Mesenchymal stem cell (in vitro differentiated cells and primary cell): ENCODE data around the gene AKAP8L.

ENCODE experiments used
- DNase-seq: peaks from one replicate; pipeline ENCODE4 v3.0.0-alpha.2; 2013
- H2AFZ ChIP-seq: one replicate; pipeline ENCODE4 v1.6.1; 2013; ENCODE audit warnings: low read depth, mild to moderate bottlenecking, control low read depth, inconsistent platforms, low read length, moderate library complexity
- H2AK5ac ChIP-seq: 2 replicates; pipeline ENCODE4 v1.6.1; 2013; ENCODE audit warnings: low read length, moderate library complexity, mild to moderate bottlenecking, inconsistent platforms; ENCODE audit not compliant: severe bottlenecking
- H2BK120ac ChIP-seq: one replicate; pipeline ENCODE4 v1.6.1; 2013; ENCODE audit warnings: low read depth, mild to moderate bottlenecking, inconsistent platforms, low read length, moderate library complexity
- H2BK12ac ChIP-seq, 2 experiments: one replicate each; pipeline ENCODE4 v1.6.1; 2013; ENCODE audit warnings: inconsistent platforms in 2 of 2, low read length in 2 of 2, mild to moderate bottlenecking in 2 of 2, moderate library complexity in 2 of 2, control low read depth in 1 of 2
- H2BK15ac ChIP-seq: one replicate; pipeline ENCODE4 v1.6.1; 2013; ENCODE audit warnings: mild to moderate bottlenecking, low read depth, inconsistent platforms; ENCODE audit not compliant: poor library complexity, severe bottlenecking
- H2BK5ac ChIP-seq: 2 replicates; pipeline ENCODE4 v1.6.1; 2013; ENCODE audit warnings: low read depth, mild to moderate bottlenecking, low read length, control low read depth, inconsistent platforms; ENCODE audit not compliant: poor library complexity, severe bottlenecking
- H3K14ac ChIP-seq, 2 experiments: one replicate each; pipeline ENCODE4 v1.6.1; 2013; ENCODE audit warnings: inconsistent platforms in 2 of 2, low read length in 2 of 2, control low read depth in 1 of 2, mild to moderate bottlenecking in 1 of 2, moderate library complexity in 1 of 2
- H3K18ac ChIP-seq, 2 experiments: one replicate each; pipeline ENCODE4 v1.6.1; 2013; ENCODE audit warnings: inconsistent platforms in 2 of 2, low read length in 2 of 2, control low read depth in 1 of 2, low read depth in 1 of 2, mild to moderate bottlenecking in 1 of 2
- H3K23ac ChIP-seq, 2 experiments: one replicate each; pipeline ENCODE4 v1.6.1; 2013; ENCODE audit warnings: inconsistent platforms in 2 of 2, low read length in 2 of 2, mild to moderate bottlenecking in 2 of 2, moderate library complexity in 2 of 2, control low read depth in 1 of 2
- H3K27ac ChIP-seq: 2 replicates; pipeline ENCODE4 v1.5.1; 2013; ENCODE audit warnings: mild to moderate bottlenecking, moderate library complexity, low read length, control low read depth, inconsistent platforms; ENCODE audit not compliant: poor library complexity, severe bottlenecking
- H3K27me3 ChIP-seq, 2 experiments: 2 replicates each; pipeline versions ENCODE4 v1.6.1 to v1.7.0; 2013; ENCODE audit warnings: low read length in 2 of 2, mild to moderate bottlenecking in 2 of 2, moderate library complexity in 2 of 2, control low read depth in 1 of 2, inconsistent platforms in 1 of 2; ENCODE audit not compliant: control insufficient read depth in 1 of 2, insufficient read depth in 1 of 2
- H3K36me3 ChIP-seq, 2 experiments: 2 replicates each; pipeline versions ENCODE4 v1.6.1 to v1.7.0; 2013; ENCODE audit warnings: low read length in 2 of 2, control low read depth in 1 of 2, inconsistent platforms in 1 of 2, low read depth in 1 of 2, mild to moderate bottlenecking in 1 of 2; ENCODE audit not compliant: insufficient read depth in 2 of 2, control insufficient read depth in 1 of 2
- H3K4ac ChIP-seq, 2 experiments: one replicate each; pipeline ENCODE4 v1.6.1; 2013; ENCODE audit warnings: inconsistent platforms in 2 of 2, low read length in 2 of 2, mild to moderate bottlenecking in 2 of 2, moderate library complexity in 2 of 2, control low read depth in 1 of 2, low read depth in 1 of 2
- H3K4me1 ChIP-seq: 2 replicates; pipeline ENCODE4 v1.6.1; 2013; ENCODE audit warnings: low read depth, low read length, control low read depth; ENCODE audit not compliant: control insufficient read depth, insufficient read depth
- H3K4me2 ChIP-seq: 2 replicates; pipeline ENCODE4 v1.6.1; 2013; ENCODE audit warnings: low read length, mild to moderate bottlenecking, inconsistent platforms; ENCODE audit not compliant: poor library complexity, severe bottlenecking
- H3K4me3 ChIP-seq, 2 experiments: 2 replicates each; pipeline versions ENCODE4 v1.5.1 to v1.7.0; 2013; ENCODE audit warnings: low read length in 2 of 2, mild to moderate bottlenecking in 2 of 2, control low read depth in 1 of 2, low read depth in 1 of 2; ENCODE audit not compliant: insufficient read depth in 1 of 2
- H3K79me1 ChIP-seq: replicated peaks from 2 replicates; pipeline ENCODE4 v1.6.1; 2013; ENCODE audit warnings: mild to moderate bottlenecking, control low read depth, low read length, inconsistent platforms; ENCODE audit not compliant: poor library complexity, severe bottlenecking
- H3K9ac ChIP-seq: 2 replicates; pipeline ENCODE4 v1.7.0; 2013; ENCODE audit warnings: mild to moderate bottlenecking, low read length, moderate library complexity
- H3K9me3 ChIP-seq: 2 replicates; pipeline ENCODE4 v1.7.0; 2013; ENCODE audit warnings: mild to moderate bottlenecking, low read length; ENCODE audit not compliant: control insufficient read depth
- H4K8ac ChIP-seq: one replicate; pipeline ENCODE4 v1.6.1; 2013; ENCODE audit warnings: inconsistent platforms, mild to moderate bottlenecking, low read length, moderate library complexity
- H4K91ac ChIP-seq: one replicate; pipeline ENCODE4 v1.6.1; 2013; ENCODE audit warnings: mild to moderate bottlenecking, low read length, inconsistent platforms
- WGBS: methylation state at CpG from one replicate; pipeline ENCODE4 v1.1.7; 2013; ENCODE audit warnings: mixed read lengths; 5-methylcytosine and 5-hydroxymethylcytosine counted together

AKAP8L gene

GRCh38 chr19:15427350-15427700, 8.5 kb upstream of the AKAP8L start:
- peaks cover 58 to 86% of the 10 kb centered on the region in 2 experiments for H3K36me3 ChIP-seq
- no peak overlapping the region for H3K9ac ChIP-seq
- WGBS = 97% methylated on average over 25 of the region's 25 CpGs
- H2BK120ac ChIP-seq = no peak overlapping the region
- H3K4me2 ChIP-seq = no peak overlapping the region
- H3K4ac ChIP-seq = no peak overlapping the region
- H3K9me3 ChIP-seq = peaks cover 8% of the 10 kb centered on the region
- H4K8ac ChIP-seq = no peak overlapping the region
- no peak overlapping the region for H2BK12ac ChIP-seq
- H2BK15ac ChIP-seq = no peak overlapping the region
- no peak overlapping the region for H4K91ac ChIP-seq
- no peaks in the 10 kb centered on the region for H3K27me3 ChIP-seq
- H2BK5ac ChIP-seq = no peak overlapping the region
- H3K4me1 ChIP-seq = peaks cover 20% of the 10 kb centered on the region
- no peak for DNase-seq
- H3K23ac ChIP-seq = no peak overlapping the region
- no peak overlapping the region for H2AFZ ChIP-seq
- H3K14ac ChIP-seq = no peak overlapping the region
- H3K79me1 ChIP-seq = peaks cover 57% of the 10 kb centered on the region
- no peak overlapping the region for H3K4me3 ChIP-seq
- no peak overlapping the region for H2AK5ac ChIP-seq
- no peak overlapping the region for H3K18ac ChIP-seq
- H3K27ac ChIP-seq = no peak overlapping the region

GRCh38 chr19:15426485-15427349, 7.9 kb upstream of the AKAP8L start:
- Histone ChIP-seq H3K79me1 (peaks cover 57% of the 10 kb centered on the region), H2BK120ac (no peak overlapping the region), H4K91ac (no peak overlapping the region), H2BK5ac (no peak overlapping the region), H3K9ac (no peak overlapping the region), H3K9me3 (peaks cover 8% of the 10 kb centered on the region), H3K27ac (no peak overlapping the region), H2BK15ac (no peak overlapping the region), H3K23ac (no peak overlapping the region), H3K27me3 (no peaks in the 10 kb centered on the region), H3K4me1 (peaks cover 19% of the 10 kb centered on the region), H3K4ac (no peak overlapping the region), H3K14ac (no peak overlapping the region), H3K18ac (no peak overlapping the region), H2BK12ac (no peak overlapping the region), H2AFZ (no peak overlapping the region), H3K4me2 (no peak overlapping the region), H2AK5ac (no peak overlapping the region), H3K4me3 (no peak overlapping the region), H3K36me3 (peaks cover 64 to 90% of the 10 kb centered on the region in 2 experiments), H4K8ac (no peak overlapping the region)
- no peak for DNase-seq
- WGBS = 89% methylated on average over 16 of the region's 16 CpGs

- Histone ChIP-seq H3K4me2 (no peak overlapping the region), H2BK5ac (no peak overlapping the region), H3K9ac (no peak overlapping the region), H4K91ac (no peak overlapping the region), H3K9me3 (peaks cover 8% of the 10 kb centered on the region), H3K4ac (no peak overlapping the region), H3K36me3 (peaks cover 66 to 94% of the 10 kb centered on the region in 2 experiments), H2BK120ac (no peak overlapping the region), H3K23ac (no peak overlapping the region), H2AFZ (no peak overlapping the region), H2BK15ac (no peak overlapping the region), H2BK12ac (no peak overlapping the region), H3K27me3 (no peaks in the 10 kb centered on the region), H3K18ac (no peak overlapping the region), H2AK5ac (no peak overlapping the region), H3K4me3 (peak overlapping the region in 1 of 2 experiments; percentile 20), H3K27ac (no peak overlapping the region), H3K79me1 (peaks cover 57% of the 10 kb centered on the region), H3K4me1 (peaks cover 6% of the 10 kb centered on the region), H4K8ac (no peak overlapping the region), H3K14ac (no peak overlapping the region)
- 97% methylated on average over 20 of the region's 36 CpGs for WGBS
- DNase-seq = no peak
Observed at GRCh38 chr19:15425321-15425950, 6.6 kb upstream of the AKAP8L start.

- Histone ChIP-seq H2AFZ (no peak overlapping the region), H3K27me3 (no peaks in the 10 kb centered on the region)
Observed at GRCh38 chr19:15424692-15425272, 6.0 kb upstream of the AKAP8L start.

More at GRCh38 chr19:15424692-15425272, 6.0 kb upstream of the AKAP8L start:
- WGBS = 99% methylated on average over 38 of the region's 38 CpGs
- Histone ChIP-seq H3K9me3 (peaks cover 8% of the 10 kb centered on the region), H3K36me3 (peaks cover 69 to 90% of the 10 kb centered on the region in 2 experiments), H2AK5ac (no peak overlapping the region), H3K9ac (no peak overlapping the region), H3K14ac (no peak overlapping the region), H3K27ac (no peak overlapping the region), H3K4me3 (no peak overlapping the region), H3K18ac (no peak overlapping the region), H3K4ac (no peak overlapping the region), H2BK120ac (no peak overlapping the region), H4K8ac (no peak overlapping the region), H3K4me1 (peaks cover under 1% of the 10 kb centered on the region), H2BK5ac (no peak overlapping the region), H2BK15ac (no peak overlapping the region), H4K91ac (no peak overlapping the region), H2BK12ac (no peak overlapping the region), H3K4me2 (no peak overlapping the region), H3K23ac (no peak overlapping the region), H3K79me1 (peaks cover 57% of the 10 kb centered on the region)
- DNase-seq = no peak
